RWPE2 (cell line): ENCODE results near the gene HES1.

Source experiments
- ATAC-seq: fragments of 200-7000 bp; cut with Tn5 transposase; 3 replicates; pipeline ENCODE4 v1.9.1; 2021; ENCODE audit warnings: low read depth
- DNase-seq: peaks from one replicate; pipeline ENCODE4 v3.0.0-alpha.2; 2020; ENCODE audit warnings: low spot score
- H3K27ac ChIP-seq: fragments of 450-650 bp; 2 replicates; pipeline ENCODE4 v1.5.1; 2017; ENCODE audit warnings: mild to moderate bottlenecking; ENCODE audit not compliant: poor library complexity, severe bottlenecking
- H3K27me3 ChIP-seq: fragments of 250-450 bp; sonication (Bioruptor Pico); 2 replicates; pipeline ENCODE4 v1.5.1; 2021; ENCODE audit warnings: mild to moderate bottlenecking, moderate library complexity; ENCODE audit not compliant: insufficient read depth, poor library complexity, severe bottlenecking
- H3K36me3 ChIP-seq: fragments of 250-450 bp; sonication (Bioruptor Pico); 2 replicates; pipeline ENCODE4 v1.5.1; 2020; ENCODE audit warnings: low read depth, mild to moderate bottlenecking, moderate library complexity
- H3K4me1 ChIP-seq: fragments of 250-450 bp; sonication (Bioruptor Pico); 2 replicates; pipeline ENCODE4 v1.5.1; 2021; ENCODE audit warnings: mild to moderate bottlenecking, moderate library complexity; ENCODE audit not compliant: insufficient read depth, poor library complexity, severe bottlenecking
- H3K4me3 ChIP-seq: fragments of 250-450 bp; sonication (Bioruptor Pico); 2 replicates; pipeline ENCODE4 v1.5.1; 2021; ENCODE audit warnings: mild to moderate bottlenecking, moderate library complexity; ENCODE audit not compliant: severe bottlenecking
- H3K9me3 ChIP-seq: fragments of 250-450 bp; sonication (Bioruptor Pico); 2 replicates; pipeline ENCODE4 v1.5.1; 2021; ENCODE audit warnings: mild to moderate bottlenecking, moderate library complexity; ENCODE audit not compliant: severe bottlenecking
- TF ChIP-seq, protein P1 (sequence below): fragments of 450-650 bp; IDR thresholded peaks from one replicate; pipeline ENCODE4 v1.5.1; 2017; ENCODE audit warnings: mild to moderate bottlenecking, moderate library complexity; ENCODE audit not compliant: poor library complexity, severe bottlenecking

Gene HES1

DNA sequence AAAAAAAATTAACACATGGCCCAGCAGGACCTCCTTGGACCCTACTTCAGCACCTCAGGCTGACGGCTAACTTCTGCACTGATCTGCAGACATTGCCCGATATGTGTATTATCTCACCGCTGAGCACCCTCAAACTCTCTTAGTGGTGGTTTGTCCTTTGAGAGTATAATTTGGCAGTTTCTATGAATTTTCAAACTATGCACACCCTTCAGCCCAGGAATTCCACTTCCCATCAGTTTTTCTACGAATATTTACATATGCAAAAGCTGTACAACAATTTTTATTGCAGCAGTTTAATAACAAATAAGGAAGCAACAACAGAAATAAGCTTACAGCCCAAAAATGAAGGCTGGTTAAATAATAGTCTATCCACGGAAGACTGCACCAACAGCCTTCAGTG lies 44.6 kb downstream of the HES1 start:
- H3K4me3 ChIP-seq, result no peak overlapping the region
- no peak for DNase-seq
- H3K9me3 ChIP-seq, result no peaks in the 10 kb centered on the region
- TF ChIP-seq, protein P1, sequence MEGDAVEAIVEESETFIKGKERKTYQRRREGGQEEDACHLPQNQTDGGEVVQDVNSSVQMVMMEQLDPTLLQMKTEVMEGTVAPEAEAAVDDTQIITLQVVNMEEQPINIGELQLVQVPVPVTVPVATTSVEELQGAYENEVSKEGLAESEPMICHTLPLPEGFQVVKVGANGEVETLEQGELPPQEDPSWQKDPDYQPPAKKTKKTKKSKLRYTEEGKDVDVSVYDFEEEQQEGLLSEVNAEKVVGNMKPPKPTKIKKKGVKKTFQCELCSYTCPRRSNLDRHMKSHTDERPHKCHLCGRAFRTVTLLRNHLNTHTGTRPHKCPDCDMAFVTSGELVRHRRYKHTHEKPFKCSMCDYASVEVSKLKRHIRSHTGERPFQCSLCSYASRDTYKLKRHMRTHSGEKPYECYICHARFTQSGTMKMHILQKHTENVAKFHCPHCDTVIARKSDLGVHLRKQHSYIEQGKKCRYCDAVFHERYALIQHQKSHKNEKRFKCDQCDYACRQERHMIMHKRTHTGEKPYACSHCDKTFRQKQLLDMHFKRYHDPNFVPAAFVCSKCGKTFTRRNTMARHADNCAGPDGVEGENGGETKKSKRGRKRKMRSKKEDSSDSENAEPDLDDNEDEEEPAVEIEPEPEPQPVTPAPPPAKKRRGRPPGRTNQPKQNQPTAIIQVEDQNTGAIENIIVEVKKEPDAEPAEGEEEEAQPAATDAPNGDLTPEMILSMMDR, result no peak
- H3K36me3 ChIP-seq, result no peaks in the 10 kb centered on the region
- no peaks in the 10 kb centered on the region for H3K4me1 ChIP-seq
- H3K27ac ChIP-seq, result no peak overlapping the region
- ATAC-seq, result no peak
- no peaks in the 10 kb centered on the region for H3K27me3 ChIP-seq

DNA sequence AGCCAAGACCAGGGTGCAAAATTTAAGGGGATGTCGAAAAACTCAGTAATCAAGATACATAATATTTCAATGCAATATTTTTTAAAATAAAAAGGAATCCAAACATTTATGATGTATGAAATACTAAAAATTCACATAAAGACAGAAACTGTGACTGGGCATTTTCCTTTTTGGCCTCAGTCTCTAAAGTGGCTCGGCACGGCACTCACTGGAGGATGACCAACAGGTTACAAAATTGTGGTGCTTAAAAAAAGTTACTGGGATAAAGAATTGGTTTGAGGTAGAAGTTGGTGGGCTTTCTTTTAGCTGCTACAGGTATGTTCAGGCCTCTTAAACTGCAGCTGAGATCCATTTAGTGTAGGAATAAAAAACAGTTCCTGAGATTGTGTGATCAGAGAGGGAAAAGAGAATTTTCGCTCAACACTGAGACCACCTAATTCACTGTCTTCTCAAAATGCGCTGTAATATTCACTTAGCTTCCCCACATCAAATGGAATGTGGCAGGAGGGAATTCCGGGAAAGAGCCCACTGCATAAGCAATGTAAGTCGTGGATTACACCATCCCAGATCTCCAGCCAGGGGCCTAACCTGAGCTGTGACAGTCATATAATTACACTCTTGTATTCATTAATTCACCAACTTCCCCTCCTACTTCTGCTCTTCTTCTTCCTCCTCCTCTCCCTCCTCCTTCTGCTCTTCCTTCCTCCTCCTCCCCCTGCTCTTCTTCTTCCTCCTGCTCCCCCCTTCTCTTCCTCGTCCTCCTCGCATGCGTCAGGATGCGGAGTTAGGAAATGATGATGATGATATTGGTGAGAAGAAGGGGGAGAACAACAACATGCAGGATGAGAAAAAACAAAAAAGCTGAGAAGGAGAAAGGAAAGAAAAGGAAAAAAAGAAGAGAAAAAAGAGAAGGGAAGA lies 45.9 kb downstream of the HES1 start:
- TF ChIP-seq, protein P1, result no peak
- DNase-seq (no peak), ATAC-seq (no peak)
- Histone ChIP-seq H3K4me3 (no peak overlapping the region), H3K9me3 (no peaks in the 10 kb centered on the region), H3K36me3 (no peaks in the 10 kb centered on the region), H3K4me1 (no peaks in the 10 kb centered on the region), H3K27ac (no peak overlapping the region), H3K27me3 (no peaks in the 10 kb centered on the region)

GRCh38 chr3:194183271-194183670 lies 47.3 kb downstream of the HES1 start:
- DNase-seq (no peak), ATAC-seq (no peak)
- TF ChIP-seq, protein P1, result no peak
- H3K4me3 ChIP-seq, result no peak overlapping the region
- no peaks in the 10 kb centered on the region for H3K27me3 ChIP-seq
- H3K9me3 ChIP-seq, result no peaks in the 10 kb centered on the region
- H3K27ac ChIP-seq, result no peak overlapping the region
- H3K4me1 ChIP-seq, result no peaks in the 10 kb centered on the region
- H3K36me3 ChIP-seq, result no peaks in the 10 kb centered on the region

DNA sequence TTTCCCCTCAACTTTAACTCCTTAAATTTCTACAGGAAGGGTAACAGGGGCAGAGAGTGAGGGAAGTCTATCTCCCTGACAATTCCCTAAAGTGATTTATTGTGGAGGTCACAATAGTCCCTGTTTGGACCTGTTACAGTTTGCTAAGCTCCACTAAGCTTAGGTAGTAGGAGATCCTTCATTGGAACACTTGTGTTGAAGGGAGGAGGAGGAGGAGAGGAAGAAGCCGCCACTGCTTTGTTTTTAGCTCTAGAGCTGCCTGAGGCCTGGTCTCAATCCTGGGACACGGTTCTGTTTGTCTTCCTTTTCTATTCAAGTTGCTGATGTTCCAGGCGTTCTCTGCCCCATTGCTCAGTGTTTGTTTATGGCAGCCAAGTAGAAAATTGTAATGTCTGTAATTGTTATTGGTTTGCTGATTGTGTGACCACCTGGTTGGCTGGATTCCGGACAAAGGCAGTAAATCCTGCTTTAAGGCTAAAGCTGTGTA lies 48.4 kb downstream of the HES1 start:
- ATAC-seq (no peak), DNase-seq (no peak)
- Histone ChIP-seq H3K4me3 (no peak overlapping the region), H3K27me3 (no peaks in the 10 kb centered on the region), H3K9me3 (no peaks in the 10 kb centered on the region), H3K4me1 (no peaks in the 10 kb centered on the region), H3K36me3 (no peaks in the 10 kb centered on the region), H3K27ac (no peak overlapping the region)
- TF ChIP-seq, protein P1, result no peak

DNA sequence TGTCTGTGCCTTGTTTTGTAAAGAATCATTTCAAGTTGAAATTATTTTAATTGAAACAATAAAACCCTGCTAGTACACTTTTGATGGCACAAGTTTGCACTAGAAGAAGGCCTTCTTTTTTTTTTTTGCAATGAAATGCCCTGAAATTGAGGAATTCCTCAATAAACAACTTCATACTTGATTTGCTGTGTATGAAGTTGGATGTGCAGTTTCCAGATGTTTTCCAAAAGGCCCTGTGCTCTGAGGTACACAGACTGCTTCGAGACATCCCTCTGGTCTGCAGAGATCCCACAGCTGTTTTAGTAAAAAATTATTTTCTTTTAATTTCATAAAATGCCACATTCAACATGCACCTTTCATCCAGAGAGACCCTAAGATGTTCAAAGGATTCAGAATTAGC lies 48.9 kb downstream of the HES1 start:
- ATAC-seq (no peak), DNase-seq (no peak)
- Histone ChIP-seq H3K9me3 (no peaks in the 10 kb centered on the region), H3K27ac (no peak overlapping the region), H3K36me3 (no peaks in the 10 kb centered on the region), H3K4me3 (no peak overlapping the region), H3K27me3 (no peaks in the 10 kb centered on the region), H3K4me1 (no peaks in the 10 kb centered on the region)
- TF ChIP-seq, protein P1, result no peak
